PC-3 (cell line): Measurements from ENCODE around the gene SEMA6B. TPM values are rescaled to one million over a fixed set of nuclear protein-coding genes. Genes with fewer than 3 reads are reported as not detected.
A peak's percentile ranks its signal among the peaks of the same experiment; 100 is the strongest.

ENCODE experiments used
- ATAC-seq: fragments of 200-7000 bp; cut with Tn5 transposase; 2 replicates; pipeline ENCODE4 v1.9.1; 2020; ENCODE audit warnings: mild to moderate bottlenecking, moderate library complexity
- BruUV-seq: library from RNA; stranded (reverse); fragments of 400-500 nt; replicated peaks from 2 replicates; lab custom pipeline; 2021; lab: Mats Ljungman, UMichigan
- CTCF ChIA-PET: fragments of 300-600 bp; sonication (Branson Sonifier 250); formaldehyde crosslinking; loops from one replicate; lab custom pipeline; 2022; ENCODE audit warnings: antibody characterized with exemption; lab: Charles Lee
- POLR2A ChIA-PET: fragments of 300-600 bp; sonication (Branson Sonifier 250); formaldehyde crosslinking; loops from one replicate; lab custom pipeline; 2022; ENCODE audit warnings: antibody characterized with exemption; ENCODE audit not compliant: unreplicated experiment; lab: Charles Lee
- DNase-seq: peaks from one replicate; pipeline ENCODE4 v3.0.0-alpha.2; 2015
- H2AFZ ChIP-seq: fragments of 300-600 bp; sonication (generic); 2 replicates; pipeline ENCODE4 v1.6.0; 2016; ENCODE audit warnings: antibody characterized with exemption, low read length
- H3F3A ChIP-seq: fragments of 300-600 bp; sonication (generic); one replicate; pipeline ENCODE4 v1.6.0; 2017; ENCODE audit warnings: antibody characterized with exemption, low read length, control low read depth, mild to moderate bottlenecking; ENCODE audit not compliant: unreplicated experiment
- H3K27ac ChIP-seq: fragments of 300-600 bp; sonication (generic); 2 replicates; pipeline ENCODE4 v1.5.1; 2016; ENCODE audit warnings: mild to moderate bottlenecking, low read length
- H3K27me3 ChIP-seq: fragments of 300-600 bp; sonication (generic); 2 replicates; pipeline ENCODE4 v1.6.1; 2016; ENCODE audit warnings: low read length, mixed read lengths
- H3K36me3 ChIP-seq: fragments of 300-600 bp; sonication (generic); 2 replicates; pipeline ENCODE4 v1.6.1; 2016; ENCODE audit warnings: low read depth, mixed run types, low read length, mixed read lengths
- H3K4me1 ChIP-seq: fragments of 300-600 bp; sonication (generic); 2 replicates; pipeline ENCODE4 v1.5.1; 2016; ENCODE audit warnings: low read length; ENCODE audit not compliant: insufficient read depth
- H3K4me2 ChIP-seq: fragments of 300-600 bp; sonication (generic); 2 replicates; pipeline ENCODE4 v1.6.0; 2016; ENCODE audit warnings: low read length
- H3K4me3 ChIP-seq: fragments of 300-600 bp; sonication (generic); 2 replicates; pipeline ENCODE4 v1.5.1; 2016; ENCODE audit warnings: mild to moderate bottlenecking, low read length, mixed read lengths
- H3K79me2 ChIP-seq: fragments of 300-600 bp; sonication (generic); 2 replicates; pipeline ENCODE4 v1.6.1; 2017; ENCODE audit warnings: low read length, mixed read lengths
- H3K9ac ChIP-seq: fragments of 300-600 bp; sonication (generic); 2 replicates; pipeline ENCODE4 v1.6.0; 2016; ENCODE audit warnings: mild to moderate bottlenecking, low read length
- H3K9me2 ChIP-seq: fragments of 300-600 bp; sonication (generic); replicated peaks from 2 replicates; pipeline ENCODE4 v1.6.1; 2016; ENCODE audit warnings: mixed run types, low read length, mixed read lengths
- H3K9me3 ChIP-seq: fragments of 300-600 bp; sonication (generic); 2 replicates; pipeline ENCODE4 v1.6.1; 2016; ENCODE audit warnings: low read length, mixed read lengths
- H4K20me1 ChIP-seq: fragments of 300-600 bp; sonication (generic); 2 replicates; pipeline ENCODE4 v1.6.1; 2016; ENCODE audit warnings: low read length, mixed read lengths
- CTCF ChIP-seq: fragments of 300-600 bp; sonication (generic); conservative IDR thresholded peaks from 2 replicates; pipeline ENCODE4 v1.5.1; 2017; ENCODE audit warnings: antibody characterized with exemption, low read depth, mild to moderate bottlenecking, low read length
- EZH2 ChIP-seq: fragments of 300-600 bp; sonication (generic); IDR thresholded peaks from one replicate; pipeline ENCODE4 v1.6.1; 2017; ENCODE audit warnings: antibody characterized with exemption, mild to moderate bottlenecking, low read length; ENCODE audit not compliant: unreplicated experiment
- EZH2phosphoT487 ChIP-seq: fragments of 300-600 bp; sonication (generic); IDR thresholded peaks from 2 replicates; pipeline ENCODE4 v1.6.1; 2018; ENCODE audit warnings: mild to moderate bottlenecking, antibody characterized with exemption, low read length, borderline replicate concordance
- intact Hi-C: fragments of 100-400 bp; cut with micrococcal nuclease; formaldehyde crosslinking; loops from 2 replicates; pipeline ENCODE4 v1.9.0; 2023
- total RNA-seq: library from RNA; depleted of rRNA; stranded (reverse); fragments of >200 nt; gene quantifications from 2 replicates; pipeline ENCODE4 v1.2.3, GENCODE V29; 2014

Gene SEMA6B
- total RNA-seq, 1 experiment from 2014 or later, result 9.0 TPM

- Histone ChIP-seq H3K4me3 (no peak overlapping the region), H4K20me1 (no peaks in the 10 kb centered on the region), H3K9me3 (no peaks in the 10 kb centered on the region), H3K4me1 (peaks cover 4% of the 10 kb centered on the region; the same call in 1 of the 2 replicates), H2AFZ (no peak overlapping the region), H3F3A (no peaks in the 10 kb centered on the region), H3K9ac (no peak overlapping the region), H3K79me2 (no peaks in the 10 kb centered on the region), H3K27me3 (no peaks in the 10 kb centered on the region), H3K9me2 (no peaks in the 10 kb centered on the region), H3K27ac (no peak overlapping the region), H3K4me2 (no peak overlapping the region), H3K36me3 (no peaks in the 10 kb centered on the region)
- ATAC-seq (no peak), DNase-seq (no peak)
- no TSS peak for BruUV-seq
- ChIA-PET CTCF (interaction anchor here (0.5 to 1.2 kb wide), 3 partner anchors 25 to 40 kb away, joined by 3 to 8 read pairs (median 4); no protein-coding TSS in a partner anchor), POLR2A (no interaction called here)
- no peak for TF ChIP-seq EZH2
- no peak for TF ChIP-seq EZH2phosphoT487
- TF ChIP-seq CTCF, result no peak
- intact Hi-C loops, result no loop called here
Measured at GRCh38 chr19:4594201-4594600, 34.7 kb upstream of the SEMA6B start.

- DNase-seq (peak; percentile 65), ATAC-seq (peak; percentile 18)
- Histone ChIP-seq H3K27ac (no peak overlapping the region), H3K4me3 (no peak overlapping the region), H4K20me1 (no peaks in the 10 kb centered on the region), H3K27me3 (no peaks in the 10 kb centered on the region), H3K79me2 (no peaks in the 10 kb centered on the region), H3F3A (no peaks in the 10 kb centered on the region), H2AFZ (no peak overlapping the region), H3K4me2 (no peak overlapping the region), H3K36me3 (no peaks in the 10 kb centered on the region), H3K9me3 (no peaks in the 10 kb centered on the region), H3K4me1 (peaks cover 3% of the 10 kb centered on the region; the same call in 1 of the 2 replicates), H3K9me2 (no peaks in the 10 kb centered on the region), H3K9ac (no peak overlapping the region)
- intact Hi-C loops, result no loop called here
- ChIA-PET CTCF (interaction anchor here (1.2 kb wide), 1 partner anchor 41 kb away, joined by 8 read pairs; no protein-coding TSS in a partner anchor), POLR2A (no interaction called here)
- TF ChIP-seq CTCF, result no peak
- TF ChIP-seq EZH2, result no peak
- TF ChIP-seq EZH2phosphoT487, result no peak
- no TSS peak for BruUV-seq
Measured at GRCh38 chr19:4593409-4593851, 33.9 kb upstream of the SEMA6B start.

- Histone ChIP-seq H3K27ac (no peak overlapping the region), H3K4me2 (no peak overlapping the region), H3K4me1 (no peaks in the 10 kb centered on the region), H3K4me3 (no peak overlapping the region), H3K9ac (no peak overlapping the region), H3F3A (no peaks in the 10 kb centered on the region), H3K9me3 (no peaks in the 10 kb centered on the region), H4K20me1 (no peaks in the 10 kb centered on the region), H3K79me2 (no peaks in the 10 kb centered on the region), H2AFZ (no peak overlapping the region), H3K36me3 (no peaks in the 10 kb centered on the region), H3K9me2 (no peaks in the 10 kb centered on the region), H3K27me3 (no peaks in the 10 kb centered on the region)
- ChIA-PET POLR2A (no interaction called here), CTCF (no interaction called here)
- ATAC-seq, result no peak
- no peak for TF ChIP-seq EZH2phosphoT487
- TF ChIP-seq EZH2, result no peak
- no peak for TF ChIP-seq CTCF
- BruUV-seq, result no TSS peak
- DNase-seq, result no peak
- intact Hi-C loops, result no loop called here
Measured at GRCh38 chr19:4592445-4592844, 33.0 kb upstream of the SEMA6B start.
